Gastroesophageal sphincter (tissue), 4 donors: ENCODE data around the gene CFAP119. TPM values are rescaled to one million over a fixed set of nuclear protein-coding genes. Genes with fewer than 3 reads are reported as not detected.

Experiments
- ATAC-seq: fragments of 150-250 bp; one replicate; pipeline ENCODE4 v1.9.1; 2016; ENCODE audit warnings: mild to moderate bottlenecking, moderate library complexity
- H3K27ac ChIP-seq, 4 donors: fragments of 200-600 bp; sonication (generic) in 3 of 4; 1 replicate in 3 of 4; 2 replicates in 1 of 4; pipeline ENCODE4 v1.5.1; 2016 to 2019
- H3K27me3 ChIP-seq: fragments of 200-600 bp; sonication (generic); one replicate; pipeline ENCODE4 v1.5.1; 2019
- H3K36me3 ChIP-seq, 2 donors: fragments of 200-600 bp; sonication (generic); one replicate each; pipeline ENCODE4 v1.5.1; 2019; ENCODE audit warnings: control low read depth in 1 of 2
- H3K4me1 ChIP-seq, 3 donors: fragments of 200-600 bp; sonication (generic); 1 replicate in 2 of 3; 2 replicates in 1 of 3; pipeline ENCODE4 v1.5.1; 2016 to 2019; ENCODE audit warnings: control low read depth in 2 of 3
- H3K4me3 ChIP-seq, 2 donors: fragments of 200-600 bp; sonication (generic); one replicate each; pipeline ENCODE4 v1.5.1; 2019; ENCODE audit warnings: mild to moderate bottlenecking in 1 of 2, moderate library complexity in 1 of 2
- H3K9me3 ChIP-seq, 3 donors: fragments of 200-600 bp; sonication (generic); one replicate each; pipeline ENCODE4 v1.5.1; 2017 to 2019; ENCODE audit warnings: control low read depth in 2 of 3
- EP300 ChIP-seq: sonication (generic); formaldehyde crosslinking; IDR thresholded peaks from one replicate; pipeline ENCODE4 v1.6.1; 2017; ENCODE audit warnings: antibody characterized with exemption, mild to moderate bottlenecking
- POLR2A ChIP-seq, 2 donors: fragments of 450-650 bp; IDR thresholded peaks; one replicate each; pipeline ENCODE4 v1.6.1; 2017; ENCODE audit warnings: antibody characterized with exemption in 2 of 2, mild to moderate bottlenecking in 2 of 2, moderate library complexity in 1 of 2
- POLR2AphosphoS5 ChIP-seq: sonication (generic); formaldehyde crosslinking; IDR thresholded peaks from one replicate; pipeline ENCODE4 v1.6.1; 2017; ENCODE audit warnings: antibody characterized with exemption
- WGBS, 2 donors: methylation state at CpG; one replicate each; pipeline ENCODE4 v1.1.5; 2018; ENCODE audit warnings: low coverage in 1 of 2; 5-methylcytosine and 5-hydroxymethylcytosine counted together
- total RNA-seq, 4 donors: library from RNA; depleted of rRNA; stranded (reverse); fragments of >200 nt; gene quantifications; one replicate each; pipeline ENCODE4 v1.1.0, GENCODE V29; 2016
- TF ChIP-seq, protein P1 (sequence below), 4 experiments: fragments of 200-600 bp in 2 of 4; fragments of 450-650 bp in 2 of 4; sonication (generic) in 1 of 4; IDR thresholded peaks; one replicate each; pipeline ENCODE4 v1.5.1; 2017 to 2019; ENCODE audit warnings: antibody characterized with exemption in 4 of 4, mild to moderate bottlenecking in 2 of 4, moderate library complexity in 2 of 4

Gene CFAP119
- total RNA-seq, 4 donors from 2014 or later, result 1.3 to 1.9 TPM; not detected in 2

GRCh38 chr16:30785126-30786106 lies 23.6 kb upstream of the CFAP119 start:
- TF ChIP-seq, protein P1, sequence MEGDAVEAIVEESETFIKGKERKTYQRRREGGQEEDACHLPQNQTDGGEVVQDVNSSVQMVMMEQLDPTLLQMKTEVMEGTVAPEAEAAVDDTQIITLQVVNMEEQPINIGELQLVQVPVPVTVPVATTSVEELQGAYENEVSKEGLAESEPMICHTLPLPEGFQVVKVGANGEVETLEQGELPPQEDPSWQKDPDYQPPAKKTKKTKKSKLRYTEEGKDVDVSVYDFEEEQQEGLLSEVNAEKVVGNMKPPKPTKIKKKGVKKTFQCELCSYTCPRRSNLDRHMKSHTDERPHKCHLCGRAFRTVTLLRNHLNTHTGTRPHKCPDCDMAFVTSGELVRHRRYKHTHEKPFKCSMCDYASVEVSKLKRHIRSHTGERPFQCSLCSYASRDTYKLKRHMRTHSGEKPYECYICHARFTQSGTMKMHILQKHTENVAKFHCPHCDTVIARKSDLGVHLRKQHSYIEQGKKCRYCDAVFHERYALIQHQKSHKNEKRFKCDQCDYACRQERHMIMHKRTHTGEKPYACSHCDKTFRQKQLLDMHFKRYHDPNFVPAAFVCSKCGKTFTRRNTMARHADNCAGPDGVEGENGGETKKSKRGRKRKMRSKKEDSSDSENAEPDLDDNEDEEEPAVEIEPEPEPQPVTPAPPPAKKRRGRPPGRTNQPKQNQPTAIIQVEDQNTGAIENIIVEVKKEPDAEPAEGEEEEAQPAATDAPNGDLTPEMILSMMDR (IDR thresholded peaks at IDR 0.05), result no peak
- TF ChIP-seq EP300 (no peak), POLR2A (IDR thresholded peaks at IDR 0.05) (no peak), POLR2AphosphoS5 (no peak)
- Histone ChIP-seq H3K4me3 (peak overlapping the region in 1 of 2 donors; percentile 84), H3K27ac (peak overlapping the region in 3 of 4 donors; percentile 81 to 95 (median 94)), H3K4me1 (peaks cover 0 to 34% (median 10%) of the 10 kb centered on the region in 3 donors), H3K9me3 (no peaks in the 10 kb centered on the region), H3K27me3 (no peaks in the 10 kb centered on the region), H3K36me3 (peaks cover 0 to 44% of the 10 kb centered on the region in 2 donors)
- 68% methylated on average over 6 of the region's 7 CpGs for WGBS, 2 donors
- no peak for ATAC-seq

DNA sequence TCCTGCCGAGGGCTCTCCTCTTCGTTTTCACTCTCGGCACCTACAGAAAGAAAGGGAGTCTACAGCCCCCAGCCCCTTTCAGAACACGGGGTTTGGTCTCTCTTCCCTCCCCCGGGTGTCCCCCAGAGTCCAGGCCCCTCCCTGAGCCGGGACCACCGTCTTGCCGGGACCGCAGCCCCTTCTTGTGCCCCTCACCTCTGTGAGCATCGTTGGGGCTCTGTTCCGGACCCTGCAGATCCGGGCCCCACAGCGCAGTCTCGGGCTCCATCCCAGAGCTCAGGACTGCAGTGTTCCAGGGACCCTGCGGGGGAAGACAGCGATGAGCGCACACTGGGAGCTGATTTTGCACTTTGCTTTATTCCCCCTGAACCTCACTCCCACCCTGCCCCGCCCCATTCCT lies 22.4 kb upstream of the CFAP119 start:
- peaks cover 0 to 46% of the 10 kb centered on the region in 2 donors for H3K36me3 ChIP-seq
- H3K27ac ChIP-seq, result no peak overlapping the region
- no peak for ATAC-seq
- H3K4me1 ChIP-seq, result peaks cover 0 to 34% (median 10%) of the 10 kb centered on the region in 3 donors
- H3K4me3 ChIP-seq, result no peak overlapping the region
- H3K9me3 ChIP-seq, result no peaks in the 10 kb centered on the region
- 77 to 90% methylated on average over 6 of the region's 18 CpGs for WGBS, 2 donors
- TF ChIP-seq EP300 (no peak), POLR2A (IDR thresholded peaks at IDR 0.05) (no peak)
- H3K27me3 ChIP-seq, result no peaks in the 10 kb centered on the region

DNA sequence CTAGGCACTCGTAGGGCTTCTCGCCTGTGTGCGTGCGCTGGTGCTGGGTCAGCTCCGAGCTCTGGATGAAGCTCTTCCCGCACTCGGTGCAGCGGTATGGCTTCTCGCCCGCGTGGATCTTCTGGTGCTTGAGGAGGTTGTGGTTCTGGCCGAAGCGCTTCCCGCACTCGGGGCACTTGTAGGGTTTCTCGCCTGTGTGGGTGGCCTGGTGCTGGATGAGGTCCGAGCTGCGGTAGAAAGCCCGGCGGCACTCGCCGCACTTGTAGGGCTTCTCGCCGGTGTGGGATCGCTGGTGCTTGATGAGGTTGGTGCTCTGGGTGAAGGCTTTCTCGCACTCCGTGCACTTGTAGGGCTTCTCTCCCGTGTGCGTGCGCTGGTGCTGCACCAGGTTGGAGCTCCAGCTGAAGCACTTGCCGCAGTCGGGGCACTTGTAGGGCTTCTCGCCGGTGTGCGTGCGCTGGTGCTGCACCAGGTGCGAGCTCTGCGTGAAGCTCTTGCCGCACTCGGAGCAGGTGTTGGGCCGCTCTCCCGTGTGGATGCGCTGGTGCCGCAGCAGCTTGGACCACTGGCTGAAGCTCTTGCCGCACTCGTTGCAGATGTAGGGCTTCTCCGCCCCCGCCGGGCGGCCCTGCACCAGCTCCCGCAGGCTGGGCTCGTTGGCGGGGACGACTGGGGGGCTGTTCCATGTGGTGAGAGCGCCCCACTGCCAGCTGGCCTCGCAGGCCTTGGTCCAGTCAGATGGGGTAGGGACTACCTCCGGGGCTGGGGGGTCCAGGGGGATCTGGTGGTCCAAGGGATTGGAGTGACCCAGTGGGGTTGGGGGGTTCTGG lies 21.6 kb upstream of the CFAP119 start:
- H3K9me3 ChIP-seq, result no peaks in the 10 kb centered on the region
- H3K27me3 ChIP-seq, result no peaks in the 10 kb centered on the region
- no peak overlapping the region for H3K4me3 ChIP-seq
- WGBS, 2 donors, result 80% methylated on average over 1 of the region's 57 CpGs; no CpG with 5 or more reads in 1 of the 2 donors
- no peak for ATAC-seq
- no peak overlapping the region for H3K27ac ChIP-seq
- peaks cover 0 to 34% (median 10%) of the 10 kb centered on the region in 3 donors for H3K4me1 ChIP-seq
- H3K36me3 ChIP-seq, result peaks cover 0 to 46% of the 10 kb centered on the region in 2 donors
- TF ChIP-seq, protein P1 (IDR thresholded peaks at IDR 0.05), result no peak
- TF ChIP-seq EP300 (no peak), POLR2A (IDR thresholded peaks at IDR 0.05) (no peak), POLR2AphosphoS5 (no peak)

DNA sequence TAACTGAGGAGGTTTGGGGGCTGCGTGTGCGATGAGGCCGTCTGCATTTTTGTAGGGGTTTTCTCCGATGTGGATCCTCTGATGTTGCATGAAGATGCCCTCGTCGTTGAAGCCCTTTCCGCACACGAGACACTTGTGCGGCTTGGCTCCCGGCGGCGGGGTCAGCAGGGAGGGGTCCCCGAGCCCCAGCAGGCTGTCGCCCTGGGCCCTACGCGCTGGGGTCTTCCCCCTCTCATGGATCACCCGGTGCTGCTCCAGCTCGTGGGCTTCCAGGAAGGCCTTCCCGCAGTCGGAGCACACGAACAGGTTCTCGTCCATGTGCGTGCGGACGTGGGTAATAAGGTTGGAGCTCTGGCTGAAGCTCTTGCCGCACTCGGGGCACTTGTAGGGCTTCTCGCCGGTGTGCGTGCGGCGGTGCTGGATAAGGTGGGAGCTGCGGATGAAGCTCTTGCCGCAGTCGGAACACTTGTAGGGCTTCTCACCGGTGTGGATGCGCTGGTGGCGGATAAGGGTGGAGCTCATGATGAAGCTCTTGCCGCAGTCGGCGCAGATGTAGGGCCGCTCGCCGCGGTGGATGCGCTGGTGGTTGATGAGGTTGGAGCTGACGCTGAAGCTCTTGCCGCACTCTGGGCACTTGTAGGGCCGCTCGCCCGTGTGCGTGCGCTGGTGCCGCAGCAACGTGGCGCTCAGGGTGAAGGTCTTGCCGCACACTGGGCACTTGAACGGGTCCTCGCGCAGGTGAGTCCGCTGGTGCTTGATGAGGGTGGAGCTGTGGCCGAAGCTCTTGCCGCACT lies 20.8 kb upstream of the CFAP119 start:
- Histone ChIP-seq H3K4me1 (peaks cover 0 to 34% (median 10%) of the 10 kb centered on the region in 3 donors), H3K27ac (no peak overlapping the region), H3K36me3 (peaks cover 0 to 46% of the 10 kb centered on the region in 2 donors), H3K9me3 (no peaks in the 10 kb centered on the region), H3K27me3 (no peaks in the 10 kb centered on the region), H3K4me3 (no peak overlapping the region)
- 90% methylated on average over 16 of the region's 63 CpGs; no CpG with 5 or more reads in 1 of the 2 donors for WGBS, 2 donors
- TF ChIP-seq POLR2A (IDR thresholded peaks at IDR 0.05) (no peak), POLR2AphosphoS5 (no peak), EP300 (no peak)
- TF ChIP-seq, protein P1 (IDR thresholded peaks at IDR 0.05), result no peak
- no peak for ATAC-seq
